HepG2 (cell line): ENCODE results near the gene PRKCB. TPM values are rescaled to one million over a fixed set of nuclear protein-coding genes. Genes with fewer than 3 reads are reported as not detected.

Experiments
- ATAC-seq: fragments of 200-7000 bp; cut with Tn5 transposase; 3 replicates; pipeline ENCODE4 v1.9.1; 2020; ENCODE audit warnings: mild to moderate bottlenecking, moderate library complexity
- BruUV-seq: library from RNA; stranded (reverse); fragments of 400-500 nt; replicated peaks from 2 replicates; lab custom pipeline; 2021; lab: Mats Ljungman, UMichigan
- CTCF ChIA-PET: fragments of 300-600 bp; formaldehyde crosslinking; extraction: SDS; loops from one replicate; lab custom pipeline; 2021; ENCODE audit warnings: low total read pairs, inconsistent platforms, low intra/inter-chr PET ratio; lab: Yijun Ruan, JAX
- POLR2A ChIA-PET: fragments of 350-600 bp; sonication (Branson Sonifier 250); formaldehyde crosslinking; loops from one replicate; lab custom pipeline; 2020; ENCODE audit warnings: antibody characterized with exemption, inconsistent platforms; lab: Yijun Ruan, JAX
- DNase-seq: peaks from one replicate; pipeline ENCODE4 v3.0.0-alpha.2; 2015; ENCODE audit warnings: low spot score
- FAIRE-seq: peaks from 3 replicates; lab custom pipeline; 2011; peaks lifted over from hg19 to GRCh38; lab: Jason Lieb, UNC
- H2AFZ ChIP-seq: one replicate; pipeline ENCODE4 v1.6.1; 2011; ENCODE audit warnings: low read length, inconsistent platforms
- H3K27ac ChIP-seq: fragments of 300-600 bp; 3 replicates; pipeline ENCODE4 v1.8.0; 2011; ENCODE audit warnings: mixed run types, mild to moderate bottlenecking, mixed read lengths, low read length, inconsistent platforms; ENCODE audit not compliant: insufficient read depth; ENCODE audit errors: extremely low read length
- H3K27me3 ChIP-seq, 2 experiments: fragments of 200-600 bp in 1 of 2; 2 replicates in 1 of 2; 3 replicates in 1 of 2; pipeline versions ENCODE4 v1.6.0 to v1.8.0; 2011; ENCODE audit warnings: low read length in 2 of 2, mild to moderate bottlenecking in 2 of 2, moderate library complexity in 2 of 2, inconsistent platforms in 1 of 2; ENCODE audit not compliant: insufficient read depth in 2 of 2, control insufficient read depth in 1 of 2
- H3K36me3 ChIP-seq, 2 experiments: fragments of 200-600 bp in 1 of 2; replicated peaks in 1 of 2; 2 replicates in 1 of 2; 3 replicates in 1 of 2; pipeline versions ENCODE4 v1.5.1 to v1.8.0; 2011; ENCODE audit warnings: low read length in 2 of 2, inconsistent platforms in 1 of 2; ENCODE audit not compliant: insufficient read depth in 2 of 2, control insufficient read depth in 1 of 2
- H3K4me1 ChIP-seq: 2 replicates; pipeline ENCODE4 v1.5.1; 2012; ENCODE audit warnings: low read length, inconsistent platforms; ENCODE audit not compliant: insufficient read depth
- H3K4me2 ChIP-seq: 2 replicates; pipeline ENCODE4 v1.6.0; 2011; ENCODE audit warnings: low read depth, low read length, inconsistent platforms
- H3K4me3 ChIP-seq, 3 experiments: fragments of 200-600 bp in 1 of 3; sonication (generic), shearing (Covaris generic) in 1 of 3; replicated peaks in 1 of 3; 2 replicates each; pipeline ENCODE4 v1.5.1; 2011 to 2016; ENCODE audit warnings: low read length in 3 of 3, inconsistent platforms in 2 of 3, low read depth in 2 of 3, mild to moderate bottlenecking in 2 of 3, control low read depth in 1 of 3, mixed read lengths in 1 of 3; ENCODE audit not compliant: insufficient read depth in 1 of 3
- H3K79me2 ChIP-seq: one replicate; pipeline ENCODE4 v1.6.1; 2011; ENCODE audit warnings: low read length, inconsistent platforms; ENCODE audit not compliant: insufficient read depth
- H3K9ac ChIP-seq: 2 replicates; pipeline ENCODE4 v1.6.0; 2011; ENCODE audit warnings: mild to moderate bottlenecking, low read depth, low read length, inconsistent platforms; ENCODE audit not compliant: insufficient read depth
- H3K9me3 ChIP-seq: 2 replicates; pipeline ENCODE4 v1.5.1; 2012; ENCODE audit warnings: mild to moderate bottlenecking, low read length
- H4K20me1 ChIP-seq: 2 replicates; pipeline ENCODE4 v1.6.0; 2011; ENCODE audit warnings: inconsistent platforms, mild to moderate bottlenecking, low read length, moderate library complexity; ENCODE audit not compliant: insufficient read depth
- CEBPB ChIP-seq: IDR thresholded peaks from 2 replicates; pipeline ENCODE4 v1.6.1; 2011; ENCODE audit warnings: low read depth, low read length, improper control_type of control experiment, borderline replicate concordance
- HES4 ChIP-seq: sonication (generic); formaldehyde crosslinking; IDR thresholded peaks from 2 replicates; pipeline ENCODE4 v1.9.0; 2021; ENCODE audit warnings: mild to moderate bottlenecking, missing genetic modification reagents, borderline replicate concordance
- HNRNPL ChIP-seq: fragments of 200-400 bp; formaldehyde crosslinking; IDR thresholded peaks from 2 replicates; pipeline ENCODE4 v1.6.1; 2017; ENCODE audit warnings: mild to moderate bottlenecking, low read depth, low read length
- PAX8 ChIP-seq: sonication (generic); formaldehyde crosslinking; IDR thresholded peaks from 2 replicates; pipeline ENCODE4 v1.8.0; 2022; ENCODE audit warnings: mild to moderate bottlenecking, missing genetic modification reagents, borderline replicate concordance
- PLSCR1 ChIP-seq: sonication (generic); formaldehyde crosslinking; IDR thresholded peaks from 2 replicates; pipeline ENCODE4 v1.5.0; 2020; ENCODE audit warnings: missing genetic modification reagents, mild to moderate bottlenecking, borderline replicate concordance
- SCMH1 ChIP-seq: sonication (generic); formaldehyde crosslinking; IDR thresholded peaks from 2 replicates; pipeline ENCODE4 v1.9.0; 2021; ENCODE audit warnings: missing genetic modification reagents, mild to moderate bottlenecking, borderline replicate concordance
- ZC3H13 ChIP-seq: sonication (generic); formaldehyde crosslinking; IDR thresholded peaks from 2 replicates; pipeline ENCODE4 v1.8.1; 2023; ENCODE audit warnings: mild to moderate bottlenecking, missing genetic modification reagents, moderate library complexity
- ZFP82 ChIP-seq: sonication (generic); formaldehyde crosslinking; IDR thresholded peaks from 2 replicates; pipeline ENCODE4 v1.5.1; 2020; ENCODE audit warnings: mild to moderate bottlenecking, missing genetic modification reagents, borderline replicate concordance
- ZMAT5 ChIP-seq: sonication (generic); formaldehyde crosslinking; IDR thresholded peaks from 2 replicates; pipeline ENCODE4 v1.5.0; 2020; ENCODE audit warnings: mild to moderate bottlenecking, low read depth, missing genetic modification reagents, borderline replicate concordance
- ZNF225 ChIP-seq: sonication (generic); formaldehyde crosslinking; IDR thresholded peaks from 2 replicates; pipeline ENCODE4 v1.4.0; 2020; ENCODE audit warnings: mild to moderate bottlenecking, missing genetic modification reagents
- ZNF280B ChIP-seq: sonication (generic); formaldehyde crosslinking; IDR thresholded peaks from 2 replicates; pipeline ENCODE4 v1.5.0; 2020; ENCODE audit warnings: missing genetic modification reagents, mild to moderate bottlenecking, borderline replicate concordance
- ZNF326 ChIP-seq: sonication (generic); formaldehyde crosslinking; IDR thresholded peaks from 2 replicates; pipeline ENCODE4 v1.4.0; 2020; ENCODE audit warnings: missing genetic modification reagents, borderline replicate concordance
- ZNF660 ChIP-seq: sonication (generic); formaldehyde crosslinking; IDR thresholded peaks from 2 replicates; pipeline ENCODE4 v1.5.1; 2020; ENCODE audit warnings: mild to moderate bottlenecking, low read depth, missing genetic modification reagents, borderline replicate concordance
- ZNF746 ChIP-seq: sonication (generic); formaldehyde crosslinking; IDR thresholded peaks from 2 replicates; pipeline ENCODE4 v1.8.0; 2022; ENCODE audit warnings: mild to moderate bottlenecking, missing genetic modification reagents
- ZSCAN29 ChIP-seq: sonication (generic); formaldehyde crosslinking; conservative IDR thresholded peaks from 2 replicates; pipeline ENCODE4 v1.4.0; 2020; ENCODE audit warnings: mild to moderate bottlenecking, missing genetic modification reagents
- WGBS: methylation state at CpG from one replicate; pipeline ENCODE4 v1.1.6; 2017; ENCODE audit warnings: low lambda C conversion rate; 5-methylcytosine and 5-hydroxymethylcytosine counted together
- in situ Hi-C: cut with HindIII; loops from 2 replicates; pipeline ENCODE4 v1.10.0; 2017; ENCODE audit warnings: low pct_unique_long_range_greater_than_20kb; ENCODE audit not compliant: extremely low pct_ligation_motif_present
- intact Hi-C: fragments of 100-400 bp; cut with micrococcal nuclease; formaldehyde crosslinking; loops from one replicate; pipeline ENCODE4 v1.10.0; 2022; ENCODE audit not compliant: unreplicated experiment
- polyA plus RNA-seq, 8 experiments: library from polyadenylated mRNA; depleted of rRNA in 3 of 8; stranded (reverse) in 7 of 8; unstranded in 1 of 8; fragments of >200 nt; fragmentation: Illumina TruSeq in 4 of 8; extraction: Trizol in 4 of 8; gene quantifications; 2 replicates each; pipeline versions ENCODE4 v1.2.1 to v1.2.3, GENCODE V29; 2011 to 2016; ENCODE audit warnings: low read depth in 4 of 8, missing spikeins in 1 of 8, mixed read lengths in 1 of 8; ENCODE audit not compliant: insufficient read depth in 1 of 8
- total RNA-seq, 5 experiments: library from RNA; depleted of rRNA; stranded (reverse); fragments of >200 nt; fragmentation: Illumina TruSeq; extraction: Trizol; gene quantifications; 2 replicates each; pipeline ENCODE4 v1.2.3, GENCODE V29; 2016; ENCODE audit warnings: low read depth in 1 of 5

Gene PRKCB
- total and polyA plus RNA-seq, 2 of the 13 experiments (the other 11 are each of a cell fraction or from before 2014, with no cell fraction given) = 0.01 TPM; not detected in 1

- Histone ChIP-seq H3K4me2 (no peak overlapping the region), H3K9me3 (no peaks in the 10 kb centered on the region), H2AFZ (no peak overlapping the region), H3K36me3 (no peaks in the 10 kb centered on the region), H3K4me3 (no peak overlapping the region), H3K27ac (no peak overlapping the region), H3K4me1 (no peaks in the 10 kb centered on the region), H3K79me2 (no peaks in the 10 kb centered on the region), H3K9ac (no peak overlapping the region), H3K27me3 (peaks cover 0 to 4% of the 10 kb centered on the region in 2 experiments; a peak in 1 of 5 replicates), H4K20me1 (no peaks in the 10 kb centered on the region)
- TF ChIP-seq ZFP82 (CRISPR knock-in tag) (no peak), ZNF280B (no peak), HNRNPL (no peak), ZSCAN29 (no peak), SCMH1 (CRISPR knock-in tag) (no peak), ZMAT5 (no peak), CEBPB (no peak), ZNF746 (CRISPR knock-in tag) (no peak), ZC3H13 (no peak), HES4 (CRISPR knock-in tag) (no peak), PAX8 (CRISPR knock-in tag) (no peak), ZNF660 (CRISPR knock-in tag) (no peak), ZNF326 (no peak), ZNF225 (CRISPR knock-in tag) (no peak), PLSCR1 (no peak)
- ATAC-seq (no peak), DNase-seq (no peak), FAIRE-seq (no peak)
- in situ Hi-C loops = no loop called here
- POLR2A ChIA-PET = no interaction called here
- no TSS peak for BruUV-seq
- WGBS = 4% methylated on average over 3 of the region's 3 CpGs
- intact Hi-C loops = no loop called here
- CTCF ChIA-PET = no interaction called here
These were observed 85.1 kb downstream of the PRKCB start for GRCh38 chr16:23920899-23921298.
